H1 (cell line): ENCODE data around the gene TRMT10B. TPM values are rescaled to one million over a fixed set of nuclear protein-coding genes. Genes with fewer than 3 reads are reported as not detected.

Experiments
- CTCF ChIA-PET: fragments of 300-600 bp; sonication (Branson Sonifier 250); formaldehyde crosslinking; loops from one replicate; lab custom pipeline; 2021; ENCODE audit not compliant: partially characterized antibody; lab: Charles Lee
- POLR2A ChIA-PET: fragments of 300-600 bp; sonication (Branson Sonifier 250); formaldehyde crosslinking; loops from one replicate; lab custom pipeline; 2021; ENCODE audit warnings: inconsistent platforms; ENCODE audit not compliant: partially characterized antibody; lab: Charles Lee
- DNase-seq, 2 experiments: peaks; one replicate each; pipeline versions ENCODE4 v3.0.0 to v3.0.0-alpha.2; 2010 to 2022; ENCODE audit warnings: low spot score in 2 of 2, low read depth in 1 of 2, mixed read lengths in 1 of 2
- FAIRE-seq: peaks from 2 replicates; lab custom pipeline; 2011; peaks lifted over from hg19 to GRCh38; lab: Jason Lieb, UNC
- H2AFZ ChIP-seq: 2 replicates; pipeline ENCODE4 v1.8.1; 2012; ENCODE audit warnings: low read length, inconsistent platforms
- H2AK5ac ChIP-seq: 2 replicates; pipeline ENCODE4 v1.6.1; 2013; ENCODE audit warnings: low read depth, low read length
- H2BK120ac ChIP-seq: replicated peaks from 2 replicates; pipeline ENCODE3; 2013; ENCODE audit warnings: low read depth, low read length, inconsistent platforms
- H2BK12ac ChIP-seq: 2 replicates; pipeline ENCODE4 v1.6.1; 2013; ENCODE audit warnings: low read depth, low read length
- H2BK15ac ChIP-seq: 2 replicates; pipeline ENCODE4 v1.6.1; 2013; ENCODE audit warnings: low read length
- H2BK20ac ChIP-seq: 2 replicates; pipeline ENCODE4 v1.6.1; 2013; ENCODE audit warnings: low read length
- H2BK5ac ChIP-seq: 2 replicates; pipeline ENCODE4 v1.6.1; 2013; ENCODE audit warnings: low read depth, low read length
- H3K14ac ChIP-seq: 2 replicates; pipeline ENCODE4 v1.6.1; 2013; ENCODE audit warnings: inconsistent platforms; ENCODE audit not compliant: insufficient read length
- H3K18ac ChIP-seq: 2 replicates; pipeline ENCODE4 v1.6.1; 2013; ENCODE audit warnings: low read length; ENCODE audit errors: extremely low read depth
- H3K23ac ChIP-seq: 2 replicates; pipeline ENCODE4 v1.6.1; 2013; ENCODE audit warnings: inconsistent platforms; ENCODE audit not compliant: insufficient read length
- H3K23me2 ChIP-seq: 2 replicates; pipeline ENCODE4 v1.6.1; 2013; ENCODE audit warnings: low read depth, low read length
- H3K27ac ChIP-seq: 2 replicates; pipeline ENCODE4 v1.6.1; 2011; ENCODE audit warnings: low read depth, low read length, inconsistent platforms
- H3K27me3 ChIP-seq, 4 experiments: replicated peaks in 1 of 4; 1 replicate in 1 of 4; 2 replicates in 3 of 4; pipeline versions ENCODE4 v1.6.1 to v1.8.1; 2011 to 2013; ENCODE audit warnings: low read length in 3 of 4, mild to moderate bottlenecking in 3 of 4, inconsistent platforms in 2 of 4, mixed read lengths in 2 of 4, moderate library complexity in 1 of 4; ENCODE audit not compliant: control insufficient read depth in 3 of 4, insufficient read depth in 3 of 4; ENCODE audit errors: extremely low read depth in 1 of 4
- H3K36me3 ChIP-seq, 4 experiments: 2 replicates each; pipeline versions ENCODE4 v1.6.1 to v1.8.1; 2011 to 2013; ENCODE audit warnings: mild to moderate bottlenecking in 4 of 4, low read length in 3 of 4, moderate library complexity in 2 of 4, control low read depth in 1 of 4, inconsistent platforms in 1 of 4; ENCODE audit not compliant: insufficient read depth in 4 of 4, control insufficient read depth in 2 of 4
- H3K4ac ChIP-seq: replicated peaks from 2 replicates; pipeline ENCODE3; 2013; ENCODE audit warnings: low read length, low read depth, mixed read lengths, inconsistent platforms; ENCODE audit not compliant: insufficient read length
- H3K4me1 ChIP-seq, 4 experiments: replicated peaks in 1 of 4; 1 replicate in 1 of 4; 2 replicates in 3 of 4; pipeline versions ENCODE4 v1.6.1 to v1.8.1; 2011 to 2013; ENCODE audit warnings: low read length in 3 of 4, inconsistent platforms in 2 of 4, mixed read lengths in 1 of 4; ENCODE audit not compliant: insufficient read depth in 4 of 4, control insufficient read depth in 3 of 4
- H3K4me2 ChIP-seq, 2 experiments: 2 replicates each; pipeline versions ENCODE4 v1.6.1 to v1.8.1; 2011 to 2013; ENCODE audit warnings: low read depth in 2 of 2, low read length in 2 of 2, control low read depth in 1 of 2, inconsistent platforms in 1 of 2, mild to moderate bottlenecking in 1 of 2; ENCODE audit not compliant: insufficient read depth in 1 of 2
- H3K4me3 ChIP-seq, 4 experiments: fragments of 200-600, 300-600 bp in 1 of 4; sonication (generic), shearing (Covaris generic), sonication (Bioruptor Twin) in 1 of 4; 2 replicates each; pipeline versions ENCODE4 v1.5.1 to v1.8.1; 2011 to 2016; ENCODE audit warnings: low read length in 4 of 4, low read depth in 3 of 4, control low read depth in 2 of 4, inconsistent platforms in 2 of 4, mild to moderate bottlenecking in 2 of 4, mixed read lengths in 1 of 4, moderate library complexity in 1 of 4; ENCODE audit not compliant: insufficient read depth in 2 of 4; ENCODE audit errors: extremely low read depth in 1 of 4
- H3K56ac ChIP-seq: replicated peaks from 2 replicates; pipeline ENCODE3; 2013; ENCODE audit warnings: low read depth, mild to moderate bottlenecking, mixed read lengths, low read length, inconsistent platforms; ENCODE audit not compliant: insufficient read length
- H3K79me1 ChIP-seq: 2 replicates; pipeline ENCODE4 v1.6.1; 2013; ENCODE audit warnings: low read depth, low read length, control low read depth
- H3K79me2 ChIP-seq, 2 experiments: 2 replicates each; pipeline versions ENCODE4 v1.6.1 to v1.8.1; 2012 to 2013; ENCODE audit warnings: low read length in 2 of 2, mild to moderate bottlenecking in 2 of 2, inconsistent platforms in 1 of 2; ENCODE audit not compliant: insufficient read depth in 2 of 2, control insufficient read depth in 1 of 2
- H3K9ac ChIP-seq, 4 experiments: replicated peaks in 1 of 4; 1 replicate in 1 of 4; 2 replicates in 3 of 4; pipeline versions ENCODE4 v1.6.1 to v1.8.1; 2011 to 2013; ENCODE audit warnings: low read depth in 3 of 4, low read length in 3 of 4, control low read depth in 2 of 4, mild to moderate bottlenecking in 2 of 4, moderate library complexity in 2 of 4, inconsistent platforms in 1 of 4; ENCODE audit errors: extremely low read depth in 1 of 4
- H3K9me3 ChIP-seq, 2 experiments: 2 replicates each; pipeline versions ENCODE4 v1.6.1 to v1.8.1; 2012 to 2013; ENCODE audit warnings: mild to moderate bottlenecking in 2 of 2, moderate library complexity in 2 of 2, control low read depth in 1 of 2, inconsistent platforms in 1 of 2, low read depth in 1 of 2, low read length in 1 of 2, mixed read lengths in 1 of 2; ENCODE audit not compliant: insufficient read depth in 2 of 2
- H4K20me1 ChIP-seq, 2 experiments: replicated peaks in 1 of 2; 2 replicates each; pipeline versions ENCODE3 to v1.8.1; 2011 to 2013; ENCODE audit warnings: inconsistent platforms in 2 of 2, low read length in 2 of 2, mild to moderate bottlenecking in 1 of 2; ENCODE audit not compliant: insufficient read depth in 2 of 2, control insufficient read depth in 1 of 2
- H4K5ac ChIP-seq: 2 replicates; pipeline ENCODE4 v1.6.1; 2013; ENCODE audit warnings: low read length, low read depth, mixed read lengths, inconsistent platforms; ENCODE audit not compliant: insufficient read length
- H4K8ac ChIP-seq: 2 replicates; pipeline ENCODE4 v1.8.0; 2013; ENCODE audit warnings: mild to moderate bottlenecking, moderate library complexity, low read length, inconsistent platforms; ENCODE audit not compliant: insufficient read depth; ENCODE audit errors: extremely low read depth
- H4K91ac ChIP-seq: replicated peaks from 2 replicates; pipeline ENCODE3; 2013; ENCODE audit warnings: low read length, mixed read lengths, inconsistent platforms; ENCODE audit not compliant: insufficient read length
- WGBS, 2 experiments: shearing (Covaris generic) in 1 of 2; methylation state at CpG; one replicate each; pipeline versions ENCODE4 v1.1.6 to v1.1.7; 2013 to 2015; ENCODE audit warnings: low lambda C conversion rate in 2 of 2, mixed read lengths in 2 of 2, inconsistent platforms in 1 of 2, low coverage in 1 of 2, missing lambda C conversion rate in 1 of 2; ENCODE audit not compliant: insufficient replicate concordance in 2 of 2, insufficient coverage in 1 of 2, insufficient read length in 1 of 2; ENCODE audit errors: extremely low coverage in 1 of 2, missing lambda C conversion rate in 1 of 2; 5-methylcytosine and 5-hydroxymethylcytosine counted together
- polyA plus RNA-seq, 7 experiments: library from polyadenylated mRNA; depleted of rRNA in 3 of 7; stranded (reverse) in 5 of 7; unstranded in 2 of 7; fragments of >200 nt in 5 of 7; fragments of 200-250 nt in 2 of 7; gene quantifications; 1 replicate in 5 of 7; 2 replicates in 1 of 7; 4 replicates in 1 of 7; pipeline versions ENCODE4 v1.2.1 to v1.2.3, GENCODE V29; 2011 to 2013; ENCODE audit warnings: missing spikeins in 2 of 7, mixed read lengths in 2 of 7
- total RNA-seq: library from RNA; stranded (reverse); fragmentation: NEBNext Ultra II Directional; extraction: Animal tissue kit (Norgen Biotek cat#: 25700); gene quantifications from 2 replicates; pipeline ENCODE4 v1.2.1, GENCODE V29; 2021

TRMT10B gene
- total and polyA plus RNA-seq, 2 of the 8 experiments (the other 6 are each of a cell fraction or from before 2014, with no cell fraction given): 2.4 to 4.5 TPM

- Histone ChIP-seq H2BK15ac (no peak overlapping the region), H3K27me3 (no peaks in the 10 kb centered on the region), H2BK120ac (no peak overlapping the region), H3K23ac (no peak overlapping the region), H3K4me3 (no peak overlapping the region), H2AK5ac (no peak overlapping the region), H3K36me3 (no peaks in the 10 kb centered on the region), H2AFZ (no peak overlapping the region), H4K5ac (no peak overlapping the region), H3K79me2 (no peaks in the 10 kb centered on the region), H3K4ac (no peak overlapping the region), H3K56ac (no peak overlapping the region), H4K91ac (no peak overlapping the region), H2BK20ac (no peak overlapping the region), H3K79me1 (no peaks in the 10 kb centered on the region), H2BK12ac (no peak overlapping the region), H4K8ac (no peak overlapping the region), H3K27ac (no peak overlapping the region), H4K20me1 (no peaks in the 10 kb centered on the region), H3K9me3 (no peaks in the 10 kb centered on the region), H3K23me2 (peaks cover 2% of the 10 kb centered on the region; the same call in 1 of the 2 replicates), H3K18ac (no peak overlapping the region), H2BK5ac (no peak overlapping the region), H3K4me1 (peaks cover 0 to under 1% (median under 1%) of the 10 kb centered on the region in 4 experiments; a peak in 4 of 7 replicates), H3K14ac (no peak overlapping the region), H3K9ac (no peak overlapping the region), H3K4me2 (no peak overlapping the region)
- ChIA-PET CTCF (interaction anchor here (0.8 to 2.7 kb wide), 4 partner anchors 11 to 51 kb away, joined by 3 to 10 read pairs (median 6); no protein-coding TSS in a partner anchor), POLR2A (interaction anchor here (1.0 to 1.1 kb wide), 2 partner anchors 24 to 29 kb away, joined by 3 read pairs; no protein-coding TSS in a partner anchor)
- FAIRE-seq: no peak
- DNase-seq: no peak
- 91% methylated on average over 5 of the region's 5 CpGs; no CpG with 5 or more reads in 1 of the 2 experiments for WGBS, 2 experiments
Observed at GRCh38 chr9:37749129-37749528, 4.5 kb upstream of the TRMT10B start.
